SK-N-SH (cell line): ENCODE measurements around the gene ASGR1. TPM values are rescaled to one million over a fixed set of nuclear protein-coding genes. Genes with fewer than 3 reads are reported as not detected.

Experiments used
- CTCF ChIP-seq: fragments of 200-600 bp; sonication (generic); IDR thresholded peaks from 2 replicates; pipeline ENCODE4 v1.6.1; 2017; ENCODE audit warnings: antibody characterized with exemption, mild to moderate bottlenecking, moderate library complexity
- ELF1 ChIP-seq: IDR thresholded peaks from 2 replicates; pipeline ENCODE4 v1.4.0; 2012
- FOSL2 ChIP-seq: IDR thresholded peaks from 2 replicates; pipeline ENCODE4 v1.4.0; 2012; ENCODE audit warnings: low read depth, mild to moderate bottlenecking, moderate library complexity, borderline replicate concordance
- FOXJ3 ChIP-seq: sonication (generic); formaldehyde crosslinking; IDR thresholded peaks from 2 replicates; pipeline ENCODE4 v1.5.1; 2020; ENCODE audit warnings: mild to moderate bottlenecking, missing genetic modification reagents
- FOXM1 ChIP-seq: IDR thresholded peaks from 2 replicates; pipeline ENCODE4 v1.4.0; 2012; ENCODE audit warnings: low read depth, mild to moderate bottlenecking
- GABPA ChIP-seq: IDR thresholded peaks from 2 replicates; pipeline ENCODE4 v1.4.0; 2012; ENCODE audit warnings: low read depth, mild to moderate bottlenecking
- GATA2 ChIP-seq: sonication (generic); formaldehyde crosslinking; IDR thresholded peaks from 2 replicates; pipeline ENCODE4 v1.5.0; 2020; ENCODE audit warnings: mild to moderate bottlenecking, missing genetic modification reagents
- IRF3 ChIP-seq: fragments of 150-350 bp; IDR thresholded peaks from 2 replicates; pipeline ENCODE4 v1.6.1; 2016; ENCODE audit warnings: mild to moderate bottlenecking, low read depth, low read length
- JUND ChIP-seq: IDR thresholded peaks from 2 replicates; pipeline ENCODE4 v1.4.0; 2012
- MEF2A ChIP-seq: IDR thresholded peaks from 2 replicates; pipeline ENCODE4 v1.4.0; 2012; ENCODE audit warnings: low read depth, borderline replicate concordance
- MXI1 ChIP-seq: IDR thresholded peaks from 2 replicates; pipeline ENCODE4 v1.6.1; 2012; ENCODE audit warnings: mild to moderate bottlenecking, low read depth, low read length, improper control_type of control experiment
- PBX3 ChIP-seq: IDR thresholded peaks from 2 replicates; pipeline ENCODE4; 2012
- POLR2AphosphoS5 ChIP-seq: IDR thresholded peaks from 2 replicates; pipeline ENCODE4 v1.6.1; 2012; ENCODE audit warnings: low read depth, low read length
- RAD21 ChIP-seq: IDR thresholded peaks from 2 replicates; pipeline ENCODE4 v1.6.1; 2012; ENCODE audit warnings: mild to moderate bottlenecking, low read length
- RCOR1 ChIP-seq: fragments of 150-350 bp; IDR thresholded peaks from 2 replicates; pipeline ENCODE4 v1.6.1; 2017; ENCODE audit warnings: antibody characterized with exemption, low read length
- RFX5 ChIP-seq: IDR thresholded peaks from 2 replicates; pipeline ENCODE4 v1.6.1; 2012; ENCODE audit warnings: mild to moderate bottlenecking, improper control_type of control experiment, low read length
- RXRA ChIP-seq: IDR thresholded peaks from 2 replicates; pipeline ENCODE4 v1.4.0; 2012; ENCODE audit warnings: low read depth, mild to moderate bottlenecking, borderline replicate concordance
- SIN3A ChIP-seq: IDR thresholded peaks from 2 replicates; pipeline ENCODE4 v1.6.1; 2012; ENCODE audit warnings: low read depth, mild to moderate bottlenecking, low read length, moderate library complexity, borderline replicate concordance
- TEAD4 ChIP-seq: IDR thresholded peaks from 2 replicates; pipeline ENCODE4 v1.4.0; 2012; ENCODE audit warnings: mild to moderate bottlenecking, borderline replicate concordance; ENCODE audit not compliant: insufficient read depth
- USF2 ChIP-seq: fragments of 150-350 bp; IDR thresholded peaks from 2 replicates; pipeline ENCODE4 v1.6.1; 2017; ENCODE audit warnings: antibody characterized with exemption, low read length, low read depth, borderline replicate concordance
- polyA plus RNA-seq, 3 experiments: library from polyadenylated mRNA; depleted of rRNA; stranded (reverse); fragments of >200 nt; gene quantifications; 2 replicates each; pipeline ENCODE4 v1.2.3, GENCODE V29; 2012

ASGR1 gene
- polyA plus RNA-seq, 1 of the 3 experiments (the other 2 are of a cell fraction) = 2.1 TPM

- TF ChIP-seq CTCF (no peak), TEAD4 (0 out of 2 replicates have a peak, but pooled peaks have one; percentile 19), RCOR1 (0 out of 2 replicates have a peak, but pooled peaks have one; percentile 11), IRF3 (no peak), POLR2AphosphoS5 (peak; percentile 67), JUND (peak; percentile 70), RFX5 (no peak), PBX3 (no peak), GATA2 (no peak), GABPA (peak; percentile 40), FOXJ3 (CRISPR knock-in tag) (no peak), MEF2A (no peak), USF2 (no peak), SIN3A (peak; percentile 77; the same call in 1 of the 2 replicates), RAD21 (no peak), FOXM1 (no peak), RXRA (peak; percentile 58; the same call in 1 of the 2 replicates), ELF1 (peak; percentile 43; the same call in 1 of the 2 replicates), FOSL2 (peak; percentile 63; the same call in 1 of the 2 replicates), MXI1 (peak; percentile 86)
These were observed 40.8 kb upstream of the ASGR1 start, which contains the start of the genes ACADVL and DLG4 (continued) for GRCh38 chr17:7219812-7220592.
